Neural cell (in vitro differentiated cells): ENCODE data around the gene LDB3. TPM values are rescaled to one million over a fixed set of nuclear protein-coding genes. Genes with fewer than 3 reads are reported as not detected.

ENCODE experiments used
- H2AFZ ChIP-seq: fragments of 200-600, 300-800 bp; sonication (generic), shearing (Covaris generic); 2 replicates; pipeline ENCODE4 v1.6.0; 2014; ENCODE audit warnings: low read depth, mild to moderate bottlenecking, antibody characterized with exemption, low read length, moderate library complexity
- H3F3A ChIP-seq: fragments of 200-600 bp; shearing (Covaris generic); 2 replicates; pipeline ENCODE4 v1.6.1; 2016; ENCODE audit warnings: mild to moderate bottlenecking, moderate library complexity, mixed read lengths, antibody characterized with exemption, low read length; ENCODE audit not compliant: insufficient read depth, poor library complexity, severe bottlenecking
- H3K27ac ChIP-seq: fragments of 200-600, 300-800 bp; sonication (generic), shearing (Covaris generic); 2 replicates; pipeline ENCODE4 v1.5.1; 2014; ENCODE audit warnings: mild to moderate bottlenecking, low read length, moderate library complexity
- H3K27me3 ChIP-seq: fragments of 300-800, 200-600 bp; sonication (generic), shearing (Covaris generic); 2 replicates; pipeline ENCODE4 v1.6.0; 2014; ENCODE audit warnings: mild to moderate bottlenecking, low read depth, low read length, moderate library complexity; ENCODE audit not compliant: insufficient read depth
- H3K36me3 ChIP-seq: fragments of 300-800, 200-600 bp; sonication (generic), shearing (Covaris generic); 2 replicates; pipeline ENCODE4 v1.5.1; 2014; ENCODE audit warnings: mild to moderate bottlenecking, antibody characterized with exemption, low read length, moderate library complexity; ENCODE audit not compliant: insufficient read depth
- H3K4me2 ChIP-seq: fragments of 300-800, 200-600 bp; sonication (generic), shearing (Covaris generic); 2 replicates; pipeline ENCODE4 v1.6.0; 2014; ENCODE audit warnings: mild to moderate bottlenecking, low read length
- H3K4me3 ChIP-seq: fragments of 300-800, 200-600 bp; sonication (generic), shearing (Covaris generic); 2 replicates; pipeline ENCODE4 v1.5.1; 2014; ENCODE audit warnings: mild to moderate bottlenecking, low read length, moderate library complexity
- H3K79me2 ChIP-seq: fragments of 200-600 bp; shearing (Covaris generic); replicated peaks from 2 replicates; pipeline ENCODE4 v1.6.0; 2014; ENCODE audit warnings: mild to moderate bottlenecking, low read length, moderate library complexity; ENCODE audit not compliant: insufficient read depth
- H3K9ac ChIP-seq: fragments of 300-800, 200-600 bp; sonication (generic), shearing (Covaris generic); 2 replicates; pipeline ENCODE4 v1.6.1; 2016; ENCODE audit warnings: mild to moderate bottlenecking, low read length, mixed read lengths
- H3K9me2 ChIP-seq: fragments of 200-600 bp; shearing (Covaris generic); 2 replicates; pipeline ENCODE4 v1.6.1; 2016; ENCODE audit warnings: mild to moderate bottlenecking, low read length, mixed read lengths; ENCODE audit not compliant: insufficient read depth
- H3K9me3 ChIP-seq: fragments of 200-600, 300-800 bp; sonication (generic), shearing (Covaris generic); 2 replicates; pipeline ENCODE4 v1.6.1; 2016; ENCODE audit warnings: mild to moderate bottlenecking, mixed run types, low read length, moderate library complexity, mixed read lengths
- H4K20me1 ChIP-seq: fragments of 200-600 bp; shearing (Covaris generic); 2 replicates; pipeline ENCODE4 v1.6.1; 2016; ENCODE audit warnings: mild to moderate bottlenecking, mixed run types; ENCODE audit not compliant: insufficient read depth
- CTCF ChIP-seq: fragments of 450-650 bp; IDR thresholded peaks from 2 replicates; pipeline ENCODE4 v1.5.1; 2014; ENCODE audit warnings: antibody characterized with exemption, mild to moderate bottlenecking, moderate library complexity; ENCODE audit not compliant: poor library complexity, severe bottlenecking
- EP300 ChIP-seq: fragments of 450-650 bp; conservative IDR thresholded peaks from 2 replicates; pipeline ENCODE4 v1.6.1; 2014; ENCODE audit warnings: antibody characterized with exemption, mild to moderate bottlenecking, moderate library complexity; ENCODE audit not compliant: poor library complexity, severe bottlenecking
- EZH2 ChIP-seq: fragments of 200-600, 300-800 bp; shearing (Covaris generic), sonication (generic); IDR thresholded peaks from 2 replicates; pipeline ENCODE4 v1.6.1; 2014; ENCODE audit warnings: antibody characterized with exemption, low read length, borderline replicate concordance, mild to moderate bottlenecking; ENCODE audit not compliant: insufficient read depth, poor library complexity, severe bottlenecking
- MXI1 ChIP-seq: fragments of 450-650 bp; conservative IDR thresholded peaks from 2 replicates; pipeline ENCODE4 v1.6.1; 2014; ENCODE audit warnings: antibody characterized with exemption, mild to moderate bottlenecking; ENCODE audit not compliant: poor library complexity, severe bottlenecking
- POLR2AphosphoS5 ChIP-seq: IDR thresholded peaks from 2 replicates; pipeline ENCODE4 v1.6.1; 2012
- RAD21 ChIP-seq: fragments of 450-650 bp; conservative IDR thresholded peaks from 2 replicates; pipeline ENCODE4 v1.6.1; 2014; ENCODE audit warnings: antibody characterized with exemption, mild to moderate bottlenecking, moderate library complexity
- REST ChIP-seq: IDR thresholded peaks from 2 replicates; pipeline ENCODE4 v1.6.1; 2012; ENCODE audit warnings: borderline replicate concordance
- SMC3 ChIP-seq: fragments of 450-650 bp; conservative IDR thresholded peaks from 2 replicates; pipeline ENCODE4 v1.6.1; 2014; ENCODE audit warnings: antibody characterized with exemption, mild to moderate bottlenecking, moderate library complexity; ENCODE audit not compliant: poor library complexity
- TAF1 ChIP-seq: IDR thresholded peaks from 2 replicates; pipeline ENCODE4 v1.6.1; 2012; ENCODE audit warnings: low read depth
- polyA plus RNA-seq: library from polyadenylated mRNA; depleted of rRNA; stranded (reverse); fragments of >200 nt; gene quantifications from 2 replicates; pipeline ENCODE4 v1.2.3, GENCODE V29; 2014

LDB3 gene
- polyA plus RNA-seq, 1 donor from 2014 or later: 0.12 TPM

- TF ChIP-seq CTCF: no peak
- TF ChIP-seq MXI1: no peak
- no peak for TF ChIP-seq EP300
- TF ChIP-seq EZH2: no peak
- no peak for TF ChIP-seq POLR2AphosphoS5
- TF ChIP-seq TAF1: no peak
- TF ChIP-seq RAD21: no peak
- no peak for TF ChIP-seq SMC3
- no peak for TF ChIP-seq REST
- H3K36me3 ChIP-seq: no peaks in the 10 kb centered on the region
- no peaks in the 10 kb centered on the region for H3K9me3 ChIP-seq
- H3K9ac ChIP-seq: no peak overlapping the region
- no peak overlapping the region for H3K4me3 ChIP-seq
- H3K79me2 ChIP-seq: no peaks in the 10 kb centered on the region
- no peaks in the 10 kb centered on the region for H3K27me3 ChIP-seq
- H3K27ac ChIP-seq: no peak overlapping the region
- H4K20me1 ChIP-seq: no peaks in the 10 kb centered on the region
- no peak overlapping the region for H3K4me2 ChIP-seq
- H3K9me2 ChIP-seq: no peaks in the 10 kb centered on the region
- H3F3A ChIP-seq: no peaks in the 10 kb centered on the region
- no peak overlapping the region for H2AFZ ChIP-seq
Observed at GRCh38 chr10:86692023-86692514, 23.8 kb downstream of the LDB3 start.

- no peak overlapping the region for H3K27ac ChIP-seq
Observed at GRCh38 chr10:86692664-86693063, 24.4 kb downstream of the LDB3 start.

More at GRCh38 chr10:86692664-86693063, 24.4 kb downstream of the LDB3 start:
- H2AFZ ChIP-seq: no peak overlapping the region
- H3K9me3 ChIP-seq: no peaks in the 10 kb centered on the region
- no peak for TF ChIP-seq MXI1
- TF ChIP-seq CTCF: no peak
- no peak for TF ChIP-seq EP300
- TF ChIP-seq EZH2: no peak
- TF ChIP-seq TAF1: no peak
- TF ChIP-seq SMC3: no peak
- no peak for TF ChIP-seq RAD21
- no peak for TF ChIP-seq REST
- TF ChIP-seq POLR2AphosphoS5: no peak
- no peaks in the 10 kb centered on the region for H4K20me1 ChIP-seq
- no peaks in the 10 kb centered on the region for H3K36me3 ChIP-seq
- H3F3A ChIP-seq: no peaks in the 10 kb centered on the region
- no peak overlapping the region for H3K9ac ChIP-seq
- H3K4me3 ChIP-seq: no peak overlapping the region
- H3K27me3 ChIP-seq: no peaks in the 10 kb centered on the region
- H3K4me2 ChIP-seq: no peak overlapping the region
- H3K79me2 ChIP-seq: no peaks in the 10 kb centered on the region
- no peaks in the 10 kb centered on the region for H3K9me2 ChIP-seq
